Liver (tissue), 9 donors: ENCODE measurements around the gene ABCA4. TPM values are rescaled to one million over a fixed set of nuclear protein-coding genes. Genes with fewer than 3 reads are reported as not detected.

Source experiments
- DNase-seq: peaks from one replicate; pipeline ENCODE4 v3.0.0-alpha.2; 2017; ENCODE audit warnings: low spot score
- H3K27ac ChIP-seq, 2 donors: one replicate each; pipeline ENCODE4 v1.7.0; 2013; ENCODE audit warnings: inconsistent platforms in 2 of 2, low read length in 2 of 2, control low read depth in 1 of 2, low read depth in 1 of 2, mild to moderate bottlenecking in 1 of 2
- H3K27me3 ChIP-seq, 4 donors: one replicate each; pipeline versions ENCODE4 v1.6.1 to v1.7.0; 2013; ENCODE audit warnings: low read length in 3 of 4, inconsistent platforms in 1 of 4, mild to moderate bottlenecking in 1 of 4, moderate library complexity in 1 of 4; ENCODE audit not compliant: control insufficient read depth in 4 of 4, insufficient read depth in 4 of 4
- H3K36me3 ChIP-seq, 4 donors: one replicate each; pipeline versions ENCODE4 v1.6.1 to v1.7.0; 2013; ENCODE audit warnings: low read length in 3 of 4, mild to moderate bottlenecking in 3 of 4, low read depth in 1 of 4, moderate library complexity in 1 of 4; ENCODE audit not compliant: control insufficient read depth in 4 of 4, insufficient read depth in 3 of 4
- H3K4me1 ChIP-seq, 4 donors: one replicate each; pipeline versions ENCODE4 v1.6.1 to v1.7.0; 2013; ENCODE audit warnings: low read length in 3 of 4, mild to moderate bottlenecking in 3 of 4, moderate library complexity in 1 of 4; ENCODE audit not compliant: control insufficient read depth in 4 of 4, insufficient read depth in 4 of 4
- H3K4me3 ChIP-seq, 3 donors: one replicate each; pipeline versions ENCODE4 v1.6.1 to v1.7.0; 2013; ENCODE audit warnings: low read length in 3 of 3, control low read depth in 1 of 3, low read depth in 1 of 3, mild to moderate bottlenecking in 1 of 3
- H3K9ac ChIP-seq, 2 donors: one replicate each; pipeline ENCODE4 v1.7.0; 2013; ENCODE audit warnings: low read length in 2 of 2, mild to moderate bottlenecking in 2 of 2, moderate library complexity in 2 of 2, control low read depth in 1 of 2, low read depth in 1 of 2
- H3K9me3 ChIP-seq, 4 donors: one replicate each; pipeline versions ENCODE4 v1.6.1 to v1.7.0; 2013; ENCODE audit warnings: low read length in 3 of 4; ENCODE audit not compliant: control insufficient read depth in 4 of 4
- CTCF ChIP-seq: fragments of 150-350 bp; IDR thresholded peaks from 2 replicates; pipeline ENCODE4 v1.5.1; 2017; ENCODE audit warnings: improper control_type of control experiment, low read depth, low read length; ENCODE audit not compliant: missing input control
- GABPA ChIP-seq, 2 donors: IDR thresholded peaks in 1 of 2; conservative IDR thresholded peaks in 1 of 2; 2 replicates each; pipeline ENCODE4 v1.6.1; 2016; ENCODE audit warnings: antibody characterized with exemption in 2 of 2, mild to moderate bottlenecking in 1 of 2, moderate library complexity in 1 of 2
- HNF4A ChIP-seq, 2 donors: conservative IDR thresholded peaks; 2 replicates each; pipeline ENCODE4 v1.6.1; 2016; ENCODE audit warnings: antibody characterized with exemption in 2 of 2, mild to moderate bottlenecking in 2 of 2
- HNF4G ChIP-seq: IDR thresholded peaks from 2 replicates; pipeline ENCODE4 v1.6.1; 2016; ENCODE audit warnings: antibody characterized with exemption
- JUND ChIP-seq, 2 donors: IDR thresholded peaks; 2 replicates each; pipeline ENCODE4 v1.6.1; 2016; ENCODE audit warnings: antibody characterized with exemption in 2 of 2
- MAX ChIP-seq: IDR thresholded peaks from 2 replicates; pipeline ENCODE4 v1.6.1; 2016; ENCODE audit warnings: antibody characterized with exemption
- RAD21 ChIP-seq, 2 donors: IDR thresholded peaks; 2 replicates each; pipeline ENCODE4 v1.6.1; 2016; ENCODE audit warnings: antibody characterized with exemption in 2 of 2, mild to moderate bottlenecking in 2 of 2
- REST ChIP-seq: IDR thresholded peaks from 2 replicates; pipeline ENCODE4 v1.6.1; 2016; ENCODE audit warnings: antibody characterized with exemption, mild to moderate bottlenecking
- RXRA ChIP-seq, 2 donors: IDR thresholded peaks; 2 replicates each; pipeline ENCODE4 v1.6.1; 2017 to 2018; ENCODE audit warnings: antibody characterized with exemption in 2 of 2, mild to moderate bottlenecking in 1 of 2
- TAF1 ChIP-seq: conservative IDR thresholded peaks from 2 replicates; pipeline ENCODE4 v1.6.1; 2016; ENCODE audit warnings: antibody characterized with exemption, mild to moderate bottlenecking
- ZBTB33 ChIP-seq: IDR thresholded peaks from 2 replicates; pipeline ENCODE4 v1.6.1; 2016; ENCODE audit warnings: antibody characterized with exemption
- WGBS: extraction: QIAGEN DNeasy Blood & Tissue Kit; methylation state at CpG from one replicate; pipeline ENCODE4 v1.1.7; 2013; 5-methylcytosine and 5-hydroxymethylcytosine counted together
- polyA plus RNA-seq, 2 donors: library from polyadenylated mRNA; stranded (reverse) in 1 of 2; unstranded in 1 of 2; fragments of 200-250 nt in 1 of 2; fragments of >200 nt in 1 of 2; fragmentation: Nextera tagmentation in 1 of 2; extraction: Ambion mirVana in 1 of 2; gene quantifications; one replicate each; pipeline versions ENCODE4 v1.2.1 to v1.2.3, GENCODE V29; 2013 to 2015
- total RNA-seq, 2 donors: library from RNA; depleted of rRNA; stranded (reverse); fragments of >200 nt; gene quantifications; one replicate each; pipeline ENCODE4 v1.2.3, GENCODE V29; 2014
- donor health status: healthy.
- donor health status: healthy.
- donor health status: healthy.
- donor health status: healthy.
- donor health status: healthy.

Gene ABCA4
- total and polyA plus RNA-seq, 4 donors: 0.19 to 1.5 (median 0.38) TPM

- no peaks in the 10 kb centered on the region for H3K27me3 ChIP-seq
- H3K4me1 ChIP-seq: peaks cover 0 to 18% (median 4%) of the 10 kb centered on the region in 4 donors
- DNase-seq: no peak
- no peak overlapping the region for H3K4me3 ChIP-seq
- H3K27ac ChIP-seq: no peak overlapping the region
- H3K36me3 ChIP-seq: no peaks in the 10 kb centered on the region
- H3K9ac ChIP-seq: no peak overlapping the region
- H3K9me3 ChIP-seq: no peaks in the 10 kb centered on the region
- TF ChIP-seq RAD21 (IDR thresholded peaks at IDR 0.05) (no peak), HNF4A (conservative IDR thresholded peaks at IDR 0.05) (no peak), TAF1 (no peak), REST (no peak), HNF4G (no peak), CTCF (no peak), GABPA (IDR thresholded peaks at IDR 0.05 in 1 of 2, conservative IDR thresholded peaks at IDR 0.05 in 1 of 2) (no peak)
- 91% methylated on average over 5 of the region's 5 CpGs for WGBS
These were observed 130.9 kb downstream of the ABCA4 start for GRCh38 chr1:93990010-93990409.

- 92% methylated on average over 5 of the region's 5 CpGs for WGBS
- Histone ChIP-seq H3K36me3 (no peaks in the 10 kb centered on the region), H3K4me1 (peaks cover 0 to 18% (median 4%) of the 10 kb centered on the region in 4 donors), H3K4me3 (no peak overlapping the region), H3K9ac (no peak overlapping the region), H3K27ac (no peak overlapping the region), H3K27me3 (no peaks in the 10 kb centered on the region), H3K9me3 (no peaks in the 10 kb centered on the region)
- TF ChIP-seq ZBTB33: no peak
- no peak for DNase-seq
These were observed 131.3 kb downstream of the ABCA4 start for GRCh38 chr1:93989601-93990000.

- peak overlapping the region in 1 of 2 donors; percentile 18 for H3K27ac ChIP-seq
- no peak overlapping the region for H3K9ac ChIP-seq
- H3K4me3 ChIP-seq: no peak overlapping the region
- peaks cover 0 to 18% (median 4%) of the 10 kb centered on the region in 4 donors for H3K4me1 ChIP-seq
- DNase-seq: no peak
- TF ChIP-seq GABPA (IDR thresholded peaks at IDR 0.05 in 1 of 2, conservative IDR thresholded peaks at IDR 0.05 in 1 of 2) (no peak), RXRA (IDR thresholded peaks at IDR 0.05) (peak in 1 of 2 donors; percentile 9), RAD21 (IDR thresholded peaks at IDR 0.05) (no peak), JUND (IDR thresholded peaks at IDR 0.05) (no peak), HNF4A (conservative IDR thresholded peaks at IDR 0.05) (peak in 1 of 2 donors; percentile 18), MAX (no peak)
- H3K9me3 ChIP-seq: no peaks in the 10 kb centered on the region
- no peaks in the 10 kb centered on the region for H3K36me3 ChIP-seq
- WGBS: 47% methylated on average over 3 of the region's 3 CpGs
- H3K27me3 ChIP-seq: no peaks in the 10 kb centered on the region
These were observed 132.2 kb downstream of the ABCA4 start for GRCh38 chr1:93988634-93989350.
